HG03103 (cell line): ENCODE data around the gene CCM2.

Experiments used
- ATAC-seq: cut with Tn5 transposase; IDR thresholded peaks from one replicate; pipeline ENCODE4 v1.9.1; 2021; ENCODE audit warnings: low read depth; ENCODE audit not compliant: unreplicated experiment

The CCM2 gene

DNA sequence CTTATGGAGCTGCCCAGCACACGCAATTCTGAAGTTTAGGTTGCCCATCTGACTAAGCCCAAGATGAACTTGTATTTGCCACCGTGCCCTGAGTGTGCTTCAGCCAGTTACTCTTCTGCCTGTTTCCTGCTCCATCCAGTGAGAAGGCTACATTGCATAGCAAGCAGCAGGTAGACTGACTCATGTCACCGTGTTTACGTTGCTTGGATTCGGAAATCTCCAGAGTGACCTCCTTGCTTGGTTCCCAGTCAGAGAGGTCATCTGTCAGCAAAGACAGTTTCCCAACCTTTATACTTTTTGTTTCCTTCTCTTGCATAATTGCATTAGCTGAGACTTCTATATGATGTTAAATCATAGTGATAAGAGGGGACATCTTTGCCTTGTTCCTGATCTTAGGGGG is 57.9 kb downstream of the CCM2 start:
- no peak for ATAC-seq

DNA sequence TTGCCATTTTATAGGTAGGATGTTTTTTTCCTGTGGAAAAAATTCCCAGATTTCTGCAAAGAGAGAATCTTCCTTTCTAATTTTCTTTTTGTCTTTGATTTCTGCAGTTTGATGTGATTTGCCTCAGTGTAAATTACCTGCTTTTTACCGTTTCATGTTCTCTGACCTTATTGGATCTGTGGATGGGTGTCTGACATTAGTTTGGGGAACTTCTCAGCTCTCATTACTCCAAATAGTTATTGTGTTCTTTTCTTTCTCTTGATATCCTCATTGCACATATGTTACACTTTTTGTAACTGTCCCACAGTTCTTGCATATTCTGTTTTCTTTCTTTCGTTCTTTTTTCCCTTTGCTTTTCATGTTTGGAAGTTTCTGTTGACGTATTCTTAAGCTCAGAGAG is 60.3 kb downstream of the CCM2 start:
- no peak for ATAC-seq

DNA sequence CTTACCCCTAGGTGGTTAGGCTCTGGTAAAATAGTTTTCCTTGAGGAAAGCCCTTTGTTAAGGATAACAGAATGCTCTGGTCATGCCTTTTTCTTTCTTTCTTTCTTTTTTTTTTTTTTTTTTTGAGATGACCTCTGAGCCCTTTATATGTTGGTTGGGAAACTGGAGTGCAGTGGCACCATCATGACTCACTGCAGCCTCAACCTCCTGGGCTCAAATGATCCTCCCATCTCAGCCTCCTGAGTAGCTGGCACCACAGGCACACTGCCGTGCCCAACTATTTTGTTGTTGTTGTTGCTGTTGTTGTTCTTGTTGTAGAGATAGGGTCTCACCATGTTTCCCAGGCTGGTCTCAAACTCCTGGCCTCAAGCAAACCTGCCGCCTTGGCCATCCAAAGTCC is 61.4 kb downstream of the CCM2 start:
- ATAC-seq = no peak

DNA sequence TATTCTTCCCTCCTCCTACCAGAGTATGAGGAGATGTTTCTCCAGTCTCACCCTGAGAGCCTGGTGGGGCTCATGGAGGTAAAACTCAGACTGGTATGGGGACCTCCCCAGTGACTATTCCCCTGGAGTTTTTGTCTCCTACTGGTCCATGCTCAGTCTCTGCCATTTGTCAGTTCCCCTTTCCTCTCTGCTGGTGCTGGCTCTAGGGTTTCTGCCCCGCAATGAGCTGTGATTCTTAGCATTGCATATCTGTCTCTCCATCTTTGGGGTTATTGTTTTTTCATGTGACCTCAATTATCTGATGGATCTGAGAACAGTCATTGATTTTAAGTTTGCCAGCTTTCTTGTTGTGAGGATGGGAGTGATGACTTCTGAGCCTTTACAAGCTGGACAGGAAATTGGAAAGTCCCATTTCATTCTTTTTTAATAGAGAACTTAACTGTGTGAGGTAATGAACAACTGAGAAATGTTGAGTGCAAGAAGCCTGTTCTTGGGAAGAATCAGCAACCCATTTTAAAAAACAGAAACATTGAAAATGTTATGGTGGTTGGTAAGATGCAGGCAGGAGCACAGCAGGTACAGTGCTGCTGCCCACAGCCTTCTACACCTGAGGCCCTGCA is 61.9 kb downstream of the CCM2 start:
- no peak for ATAC-seq

DNA sequence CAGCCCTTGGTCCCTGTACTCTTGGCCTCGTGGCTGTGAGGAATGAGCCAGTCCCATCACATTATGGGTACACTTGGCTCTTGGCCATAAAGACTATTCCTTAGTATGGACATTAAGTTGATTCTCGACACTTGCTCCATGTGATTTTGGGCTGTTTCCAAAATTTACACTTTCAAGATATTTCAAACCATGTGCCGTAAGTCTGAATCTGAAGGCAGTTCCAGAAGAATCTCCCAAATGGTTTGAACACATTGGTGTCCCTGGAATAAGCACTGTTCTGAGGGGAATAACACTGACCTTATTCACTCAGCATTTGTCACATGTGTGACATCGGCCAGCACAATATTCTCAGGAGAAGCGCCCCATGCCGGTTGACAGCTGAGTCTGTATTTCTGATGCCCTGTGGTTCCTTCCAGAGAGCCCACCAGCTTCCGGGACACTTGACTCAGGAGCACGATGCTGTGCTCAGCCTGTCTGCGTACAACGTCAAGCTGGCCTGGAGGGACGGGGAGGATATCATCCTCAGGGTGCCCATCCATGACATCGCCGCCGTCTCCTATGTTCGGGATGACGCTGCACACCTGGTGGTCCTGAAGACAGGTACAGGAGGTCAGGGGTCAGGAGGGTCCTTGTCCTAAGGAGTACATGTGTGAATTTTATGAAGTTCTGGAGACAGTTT is 64.2 kb downstream of the CCM2 start:
- ATAC-seq = no peak

GRCh38 chr7:45065031-45065995 is 65.3 kb downstream of the CCM2 start:
- no peak for ATAC-seq

DNA sequence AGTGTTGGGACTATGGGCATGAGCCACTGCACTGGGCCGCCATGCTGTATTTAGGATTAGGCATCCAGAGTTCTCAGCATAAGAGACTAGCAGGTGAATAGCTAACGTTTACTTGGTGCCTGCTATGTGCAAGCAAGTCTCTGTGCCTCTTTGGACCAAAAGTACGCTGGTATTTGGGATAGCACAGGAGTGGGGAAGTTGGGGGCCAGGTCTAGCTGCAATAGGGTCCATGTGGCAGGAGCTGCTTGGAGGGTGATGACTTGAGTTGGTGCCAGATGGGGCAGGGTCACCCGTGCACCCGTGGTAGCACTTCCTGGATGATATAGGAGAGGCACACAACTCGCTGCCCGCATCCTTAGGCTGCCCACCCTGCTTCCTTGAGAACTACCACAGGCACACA is 66.4 kb downstream of the CCM2 start:
- no peak for ATAC-seq

DNA sequence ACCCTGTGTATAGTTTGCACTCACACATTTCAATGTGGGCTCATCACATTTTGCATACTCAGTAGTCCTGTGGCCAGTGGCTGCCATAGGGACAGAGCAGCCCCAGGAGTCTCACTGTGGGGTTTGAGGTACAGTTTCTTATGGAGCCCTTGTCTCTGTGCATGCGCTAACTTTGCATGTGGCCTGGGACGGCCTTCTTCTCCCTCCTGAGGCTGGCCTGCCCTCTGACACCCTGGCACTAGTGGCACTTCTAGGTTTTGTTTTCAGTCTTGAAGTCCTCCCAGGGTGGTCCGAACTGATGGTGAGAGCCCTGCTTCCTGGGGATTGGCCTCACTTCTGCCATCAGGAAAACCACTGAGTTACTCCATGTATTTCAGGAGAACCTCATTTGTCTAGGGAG is 67.6 kb downstream of the CCM2 start:
- no peak for ATAC-seq

DNA sequence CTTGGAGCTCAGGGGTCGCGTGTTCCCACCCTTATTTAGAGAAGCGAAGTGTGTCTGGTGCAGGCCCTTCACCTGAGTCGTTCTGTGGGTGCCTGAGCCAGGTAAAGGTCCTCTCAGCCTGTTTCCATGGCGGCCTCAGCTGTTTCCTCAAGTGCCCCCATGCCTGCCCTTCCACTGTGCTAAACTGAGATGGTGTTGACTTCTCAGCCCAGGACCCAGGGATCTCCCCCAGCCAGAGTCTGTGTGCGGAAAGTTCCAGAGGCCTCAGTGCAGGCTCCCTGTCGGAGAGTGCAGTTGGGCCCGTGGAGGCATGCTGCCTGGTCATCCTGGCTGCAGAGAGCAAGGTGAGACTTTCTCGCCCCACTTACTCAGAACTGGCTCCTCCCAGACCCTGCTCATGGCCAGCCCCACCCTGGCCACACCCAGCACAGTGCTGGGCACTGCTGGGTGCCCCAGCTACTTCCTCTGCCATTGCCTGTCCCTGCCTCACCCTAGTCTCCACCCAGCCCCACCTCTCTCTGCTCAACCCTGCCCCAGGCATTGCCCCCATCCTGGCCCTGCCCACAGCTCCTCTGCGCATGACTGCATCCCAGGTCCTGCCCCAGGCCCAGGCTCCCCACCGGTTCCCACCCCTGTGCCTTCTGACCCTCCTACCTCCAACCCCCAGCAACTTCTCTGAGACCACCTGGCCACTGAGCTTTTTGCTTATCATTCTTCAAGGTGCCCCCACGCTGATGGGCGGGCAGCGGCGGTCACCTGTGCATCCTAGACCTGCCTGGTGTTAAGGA is 68.4 kb downstream of the CCM2 start:
- ATAC-seq = no peak

GRCh38 chr7:45069444-45070253 is 69.6 kb downstream of the CCM2 start:
- no peak for ATAC-seq

DNA sequence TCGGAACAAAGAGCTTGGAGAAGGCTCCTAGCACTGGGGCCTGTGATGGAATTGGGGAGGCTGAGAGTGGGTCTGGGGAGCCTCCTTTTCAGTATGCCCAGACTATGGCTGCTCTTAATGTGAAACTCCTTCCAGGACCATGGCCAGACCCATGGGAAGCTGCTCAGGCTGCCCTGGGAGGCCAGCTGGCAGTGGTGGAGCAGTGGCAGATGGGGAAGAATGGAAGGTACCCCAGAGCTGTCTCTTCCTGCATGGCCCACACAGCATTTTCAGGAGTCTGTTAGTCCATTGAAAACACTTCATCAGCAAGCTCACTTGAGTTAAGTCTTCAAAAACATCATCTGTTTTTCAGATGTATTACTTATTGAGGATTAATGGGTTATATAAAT is 70.2 kb downstream of the CCM2 start:
- ATAC-seq = no peak

DNA sequence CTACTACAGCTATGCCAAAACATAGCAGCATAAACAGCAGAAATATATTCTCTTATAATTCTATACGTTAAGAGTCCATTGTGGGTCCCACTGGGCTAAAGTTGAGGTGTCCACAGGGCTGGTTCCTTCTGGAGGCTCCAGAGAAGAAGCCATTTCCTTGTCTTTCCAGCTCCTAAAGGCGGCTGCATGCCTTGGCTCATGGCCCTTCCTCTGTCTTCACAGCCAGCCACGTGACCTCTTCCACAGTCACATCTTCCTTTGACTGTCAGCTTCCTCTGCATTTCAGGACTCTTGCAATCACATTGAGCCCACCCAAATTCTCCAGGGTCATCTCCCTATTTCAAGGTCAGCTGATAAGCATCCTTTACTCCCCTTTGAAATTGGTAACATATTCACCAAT is 71.5 kb downstream of the CCM2 start:
- ATAC-seq = no peak

DNA sequence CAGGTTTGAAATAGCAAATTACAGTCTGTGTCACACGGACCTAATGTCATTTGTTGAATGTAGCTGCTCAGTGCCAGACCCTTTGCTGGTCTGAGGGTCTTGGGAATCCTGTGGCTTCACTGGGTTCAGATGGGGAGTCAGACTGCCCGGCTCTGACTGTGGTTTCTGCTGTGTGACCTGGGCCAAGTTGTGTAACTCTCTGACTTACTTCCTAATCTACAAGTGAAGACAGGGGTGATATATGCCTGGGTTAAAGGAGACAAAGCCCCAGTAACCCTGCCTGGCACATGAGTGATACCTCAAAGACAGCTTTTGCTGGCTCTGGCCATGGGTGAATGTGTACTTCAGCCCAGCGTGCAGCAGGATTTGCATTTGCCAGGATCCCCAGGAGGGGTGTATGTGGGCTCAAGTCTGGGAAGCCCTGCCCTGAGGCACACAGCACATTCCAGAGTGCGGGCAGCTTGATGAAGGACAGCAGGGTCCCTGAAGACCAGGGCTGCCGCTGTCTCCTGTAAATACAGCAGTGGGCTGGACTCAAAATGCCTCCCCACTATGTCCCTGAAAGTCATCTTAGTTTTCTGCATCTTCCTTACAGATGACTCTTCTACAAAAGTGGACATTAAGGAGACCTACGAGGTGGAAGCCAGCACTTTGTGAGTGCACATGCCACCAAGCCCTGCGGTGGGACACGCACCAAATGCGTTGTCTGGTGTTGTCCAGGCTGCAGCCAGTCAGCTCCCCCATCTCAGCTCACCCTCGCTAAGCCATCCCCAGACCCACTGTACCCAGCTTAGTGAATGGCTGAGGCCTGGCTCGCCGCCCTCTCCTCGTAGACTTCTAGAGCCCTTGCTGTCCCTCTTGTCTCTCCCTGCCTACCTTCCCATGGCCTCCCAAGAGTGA is 72.4 kb downstream of the CCM2 start:
- no peak for ATAC-seq

DNA sequence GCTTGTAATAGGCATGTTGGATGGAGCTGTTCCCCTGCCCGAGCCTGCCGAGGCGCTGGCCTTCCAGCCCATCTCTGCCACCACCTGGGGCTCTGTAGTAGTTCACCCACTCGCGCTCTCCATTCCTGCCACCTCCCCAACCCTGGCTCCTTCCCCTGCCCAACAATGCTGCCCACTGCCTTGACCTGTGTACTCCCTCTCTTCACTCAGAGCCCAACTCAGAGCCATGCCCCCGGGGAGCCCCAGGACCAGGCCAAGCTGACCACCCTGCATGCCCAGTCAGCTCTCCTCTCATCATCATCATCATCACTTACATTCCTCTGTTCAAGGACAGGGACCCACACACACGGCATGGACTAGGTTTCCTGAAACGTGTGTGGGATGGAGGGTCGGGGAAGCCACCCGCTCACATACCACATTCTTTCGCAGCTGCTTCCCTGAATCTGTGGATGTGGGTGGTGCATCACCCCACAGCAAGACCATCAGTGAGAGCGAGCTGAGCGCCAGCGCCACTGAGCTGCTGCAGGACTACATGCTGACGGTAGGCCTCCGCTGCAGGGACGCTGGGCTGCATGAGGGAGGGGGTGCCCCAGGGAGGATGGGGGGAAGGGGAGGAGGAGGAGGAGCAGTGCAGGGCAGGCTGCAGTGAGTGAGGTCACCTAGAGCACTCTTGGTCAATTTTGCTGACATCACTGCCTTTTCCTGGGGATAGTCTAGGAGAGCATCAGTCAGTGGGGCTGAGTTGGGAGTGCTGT is 73.2 kb downstream of the CCM2 start:
- no peak for ATAC-seq

DNA sequence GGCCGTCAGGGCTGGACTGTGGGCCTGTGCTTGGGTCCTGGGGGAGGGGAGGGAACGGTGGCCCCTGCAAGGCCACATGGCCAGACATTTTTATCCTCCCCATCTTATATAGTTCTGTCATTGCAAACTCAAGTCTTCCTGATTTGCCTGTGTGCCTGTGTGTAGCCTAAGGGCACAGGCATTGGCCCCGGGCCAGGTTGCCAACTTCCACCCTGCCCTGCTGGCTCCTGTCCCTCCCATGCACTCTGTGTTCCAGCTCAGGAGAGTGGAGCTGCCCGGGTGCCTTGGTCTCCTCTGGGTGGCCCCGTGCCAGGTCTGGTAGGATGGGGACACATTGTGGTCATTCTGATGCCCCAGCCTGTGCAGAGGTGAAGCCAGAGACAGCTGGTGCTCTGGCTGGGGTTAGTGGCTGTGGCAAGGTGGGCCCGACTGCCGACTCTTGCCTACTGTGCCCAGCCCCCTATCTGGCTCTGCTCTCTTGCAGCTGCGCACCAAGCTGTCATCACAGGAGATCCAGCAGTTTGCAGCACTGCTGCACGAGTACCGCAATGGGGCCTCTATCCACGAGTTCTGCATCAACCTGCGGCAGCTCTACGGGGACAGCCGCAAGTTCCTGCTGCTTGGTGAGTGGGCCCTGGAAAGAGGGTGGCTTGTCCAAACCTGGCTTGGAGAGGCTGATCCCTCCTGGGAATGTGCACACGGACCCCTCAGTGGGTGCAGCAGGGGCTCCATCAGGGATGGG is 74.0 kb downstream of the CCM2 start:
- no peak for ATAC-seq

- no peak for ATAC-seq
These were observed 74.7 kb downstream of the CCM2 start for GRCh38 chr7:45074528-45075354.

DNA sequence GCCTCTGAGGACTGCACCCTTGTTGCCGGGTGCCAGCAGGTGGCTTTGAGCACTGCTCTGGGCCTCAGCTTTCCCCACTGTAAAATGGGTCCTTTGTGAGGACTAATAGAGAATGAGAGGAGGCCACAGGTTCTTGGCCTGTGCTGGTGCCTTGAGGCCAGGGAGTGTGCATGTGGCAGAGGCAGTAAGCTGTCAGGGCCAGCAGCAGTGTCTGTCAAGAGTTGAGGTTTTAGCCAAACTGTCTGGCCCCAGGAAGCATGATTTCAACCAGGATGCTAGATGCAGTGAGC is 75.3 kb downstream of the CCM2 start:
- no peak for ATAC-seq
